GM13976 (cell line): ENCODE data around the gene LRRTM2.
"Not testable (repeated sequence)": the region's sequence is repeated elsewhere in the genome, so short reads cannot be mapped to it uniquely, and the experiment has no call there.

Experiments used
- DNase-seq: peaks from one replicate; pipeline ENCODE4 v3.0.0; 2012; ENCODE audit warnings: low spot score
- in situ Hi-C: fragments of 300-500 bp; cut with MboI; formaldehyde crosslinking; loops from one replicate; pipeline ENCODE4 v1.12.0; 2022; ENCODE audit warnings: low sequenced_read_pairs, mixed read lengths, inconsistent platforms; ENCODE audit not compliant: unreplicated experiment
- TF ChIP-seq, protein P1 (sequence below): IDR thresholded peaks from 2 replicates; pipeline ENCODE4 v1.5.1; 2012; ENCODE audit warnings: borderline replicate concordance, mild to moderate bottlenecking; ENCODE audit not compliant: insufficient read depth; ENCODE audit errors: extremely low read depth, missing control alignments, control extremely low read depth

LRRTM2 gene, protein sequence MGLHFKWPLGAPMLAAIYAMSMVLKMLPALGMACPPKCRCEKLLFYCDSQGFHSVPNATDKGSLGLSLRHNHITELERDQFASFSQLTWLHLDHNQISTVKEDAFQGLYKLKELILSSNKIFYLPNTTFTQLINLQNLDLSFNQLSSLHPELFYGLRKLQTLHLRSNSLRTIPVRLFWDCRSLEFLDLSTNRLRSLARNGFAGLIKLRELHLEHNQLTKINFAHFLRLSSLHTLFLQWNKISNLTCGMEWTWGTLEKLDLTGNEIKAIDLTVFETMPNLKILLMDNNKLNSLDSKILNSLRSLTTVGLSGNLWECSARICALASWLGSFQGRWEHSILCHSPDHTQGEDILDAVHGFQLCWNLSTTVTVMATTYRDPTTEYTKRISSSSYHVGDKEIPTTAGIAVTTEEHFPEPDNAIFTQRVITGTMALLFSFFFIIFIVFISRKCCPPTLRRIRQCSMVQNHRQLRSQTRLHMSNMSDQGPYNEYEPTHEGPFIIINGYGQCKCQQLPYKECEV

GRCh38 chr5:138874771-138875551 lies at the start of gene LRRTM2:
Gene LRRTM2, minus strand, starts transcription at chr5:138875335. Its CDS starts 424 bp downstream, at chr5:138874911.
- no peak for DNase-seq
- in situ Hi-C loops: no loop called here
- TF ChIP-seq, protein P1, sequence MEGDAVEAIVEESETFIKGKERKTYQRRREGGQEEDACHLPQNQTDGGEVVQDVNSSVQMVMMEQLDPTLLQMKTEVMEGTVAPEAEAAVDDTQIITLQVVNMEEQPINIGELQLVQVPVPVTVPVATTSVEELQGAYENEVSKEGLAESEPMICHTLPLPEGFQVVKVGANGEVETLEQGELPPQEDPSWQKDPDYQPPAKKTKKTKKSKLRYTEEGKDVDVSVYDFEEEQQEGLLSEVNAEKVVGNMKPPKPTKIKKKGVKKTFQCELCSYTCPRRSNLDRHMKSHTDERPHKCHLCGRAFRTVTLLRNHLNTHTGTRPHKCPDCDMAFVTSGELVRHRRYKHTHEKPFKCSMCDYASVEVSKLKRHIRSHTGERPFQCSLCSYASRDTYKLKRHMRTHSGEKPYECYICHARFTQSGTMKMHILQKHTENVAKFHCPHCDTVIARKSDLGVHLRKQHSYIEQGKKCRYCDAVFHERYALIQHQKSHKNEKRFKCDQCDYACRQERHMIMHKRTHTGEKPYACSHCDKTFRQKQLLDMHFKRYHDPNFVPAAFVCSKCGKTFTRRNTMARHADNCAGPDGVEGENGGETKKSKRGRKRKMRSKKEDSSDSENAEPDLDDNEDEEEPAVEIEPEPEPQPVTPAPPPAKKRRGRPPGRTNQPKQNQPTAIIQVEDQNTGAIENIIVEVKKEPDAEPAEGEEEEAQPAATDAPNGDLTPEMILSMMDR: no peak

GRCh38 chr5:138922494-138922893 lies 47.4 kb upstream of the LRRTM2 start:
- in situ Hi-C loops: no loop called here
- TF ChIP-seq, protein P1: no peak
- DNase-seq: no peak

- DNase-seq, in situ Hi-C loops: not testable (repeated sequence)
Measured at GRCh38 chr5:138921362-138921761, 46.2 kb upstream of the LRRTM2 start.

DNA sequence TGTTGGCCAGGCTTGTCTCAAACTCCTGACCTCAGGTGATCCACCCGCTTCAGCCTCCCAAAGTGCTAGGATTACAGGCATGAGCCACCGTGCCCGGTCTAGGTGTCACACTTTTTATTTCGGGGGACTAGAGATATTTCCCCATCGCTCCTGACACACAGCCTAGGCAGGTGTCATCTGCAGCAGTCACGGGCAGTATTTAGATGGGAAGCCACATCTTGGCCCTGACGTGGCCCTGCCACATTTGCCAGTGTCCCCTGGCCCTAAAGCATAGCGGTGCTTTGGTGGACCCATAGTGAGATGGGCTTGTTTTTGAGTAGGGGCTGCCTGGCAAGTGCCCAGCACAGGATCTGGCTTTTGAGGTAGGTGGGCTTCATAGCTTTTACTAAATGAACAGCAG lies 45.0 kb upstream of the LRRTM2 start:
- TF ChIP-seq, protein P1: no peak
- in situ Hi-C loops: no loop called here
- no peak for DNase-seq

DNA sequence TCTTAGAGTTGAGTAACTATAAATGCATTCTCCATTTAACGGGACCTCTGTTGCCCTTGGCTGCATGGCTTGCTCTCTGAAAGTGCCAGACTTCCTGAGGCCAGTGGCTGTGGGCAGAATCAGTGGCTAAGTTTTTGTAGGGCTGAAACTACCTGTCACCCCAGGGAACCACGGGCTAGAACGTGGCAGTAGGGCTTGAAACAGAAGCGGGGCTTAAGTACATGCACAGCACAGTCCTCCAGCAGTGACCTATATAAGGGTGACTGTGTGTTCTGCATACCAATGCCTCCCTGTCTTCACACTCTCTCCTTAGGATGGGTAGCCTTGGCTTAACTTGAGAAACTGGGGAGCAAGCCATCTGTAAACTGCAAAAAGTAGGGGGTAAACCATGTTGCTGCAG lies 43.6 kb upstream of the LRRTM2 start:
- TF ChIP-seq, protein P1: no peak
- no peak for DNase-seq
- in situ Hi-C loops: no loop called here

DNA sequence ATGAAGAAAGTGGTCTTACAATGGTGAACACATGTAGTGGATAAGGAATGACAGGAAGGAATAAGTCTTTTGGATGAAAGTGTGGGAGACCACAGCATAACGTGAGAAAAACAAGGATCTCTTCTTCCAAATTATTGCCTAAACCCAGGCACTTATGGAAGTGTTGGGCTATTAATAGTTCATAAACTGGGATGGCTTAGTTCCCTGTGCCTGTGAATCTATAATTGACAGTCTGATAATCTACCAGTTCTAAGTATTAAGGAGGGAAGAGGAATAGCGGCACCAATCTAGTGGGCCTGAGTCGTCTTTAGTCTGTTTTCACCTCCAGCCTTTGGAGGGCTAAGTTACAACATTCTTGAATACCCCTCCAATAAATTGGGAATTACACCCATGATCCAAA lies 39.2 kb upstream of the LRRTM2 start:
- in situ Hi-C loops: no loop called here
- no peak for DNase-seq

GRCh38 chr5:138913773-138914172 lies 38.6 kb upstream of the LRRTM2 start:
- TF ChIP-seq, protein P1: no peak
- no peak for DNase-seq
- in situ Hi-C loops: no loop called here

More for the DNA sequence above, 39.2 kb upstream of the LRRTM2 start:
- TF ChIP-seq, protein P1: no peak
